GM12872 (cell line): ENCODE measurements around the gene USP13.

ENCODE experiments used
- CTCF ChIP-seq: IDR thresholded peaks from 3 replicates; pipeline ENCODE4 v1.5.1; 2011; ENCODE audit warnings: low read depth, mild to moderate bottlenecking, low read length, moderate library complexity; ENCODE audit not compliant: insufficient read depth

USP13 gene

GRCh38 chr3:179809639-179810038 lies 156.8 kb downstream of the USP13 start:
- no peak for TF ChIP-seq CTCF

DNA sequence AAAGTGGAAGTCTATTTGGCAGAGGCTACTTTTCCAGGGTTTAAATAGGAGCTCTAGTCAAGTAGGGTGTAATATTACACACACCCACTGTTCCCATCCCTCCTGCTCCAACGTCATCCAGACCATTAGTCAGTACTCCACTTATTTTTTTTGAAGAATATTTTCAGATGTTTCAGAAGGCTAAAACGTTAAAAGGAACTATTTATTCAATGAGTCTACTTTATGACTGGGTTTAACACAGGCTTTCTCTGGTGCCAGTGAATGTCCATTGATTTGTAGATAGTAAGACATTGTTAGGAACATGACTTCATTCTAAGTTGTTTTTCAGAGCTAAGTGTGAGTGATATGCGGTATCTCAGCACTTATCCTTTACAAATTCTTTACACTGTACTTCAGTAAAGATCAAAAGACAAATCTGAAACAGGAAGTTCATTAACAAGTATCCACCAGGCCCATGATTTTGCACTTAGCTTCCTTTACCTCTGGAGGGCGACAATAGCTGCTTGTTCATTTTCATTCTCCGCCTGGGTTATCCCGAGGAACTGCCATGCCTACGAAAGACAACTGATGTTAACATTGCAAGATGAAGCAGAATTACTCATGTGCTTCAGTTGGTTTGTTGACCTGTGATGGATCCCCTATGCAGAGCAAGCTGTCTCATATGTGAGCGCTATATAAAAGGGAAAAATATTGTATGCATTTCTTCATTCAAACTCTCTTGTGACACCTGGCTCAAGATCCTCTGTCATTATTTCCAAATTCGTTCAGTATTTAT lies 158.7 kb downstream of the USP13 start:
- peak; percentile 74 for TF ChIP-seq CTCF

DNA sequence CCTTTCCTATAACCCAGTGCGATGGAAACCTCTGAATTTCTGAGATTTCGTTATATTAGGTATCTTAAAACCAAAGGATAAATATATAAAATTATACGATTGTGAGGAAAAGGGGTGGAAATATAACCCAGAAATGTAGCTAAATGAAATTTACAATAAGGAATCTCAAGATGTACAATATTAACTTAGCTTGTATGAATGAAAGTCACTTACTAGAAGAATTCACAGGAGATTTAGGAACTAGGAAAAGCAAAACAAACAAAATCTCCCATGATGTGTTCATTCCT lies 159.2 kb downstream of the USP13 start:
- TF ChIP-seq CTCF: no peak

GRCh38 chr3:179819379-179819778 lies 166.5 kb downstream of the USP13 start:
- TF ChIP-seq CTCF: no peak

GRCh38 chr3:179822296-179822695 lies 169.5 kb downstream of the USP13 start:
- no peak for TF ChIP-seq CTCF

DNA sequence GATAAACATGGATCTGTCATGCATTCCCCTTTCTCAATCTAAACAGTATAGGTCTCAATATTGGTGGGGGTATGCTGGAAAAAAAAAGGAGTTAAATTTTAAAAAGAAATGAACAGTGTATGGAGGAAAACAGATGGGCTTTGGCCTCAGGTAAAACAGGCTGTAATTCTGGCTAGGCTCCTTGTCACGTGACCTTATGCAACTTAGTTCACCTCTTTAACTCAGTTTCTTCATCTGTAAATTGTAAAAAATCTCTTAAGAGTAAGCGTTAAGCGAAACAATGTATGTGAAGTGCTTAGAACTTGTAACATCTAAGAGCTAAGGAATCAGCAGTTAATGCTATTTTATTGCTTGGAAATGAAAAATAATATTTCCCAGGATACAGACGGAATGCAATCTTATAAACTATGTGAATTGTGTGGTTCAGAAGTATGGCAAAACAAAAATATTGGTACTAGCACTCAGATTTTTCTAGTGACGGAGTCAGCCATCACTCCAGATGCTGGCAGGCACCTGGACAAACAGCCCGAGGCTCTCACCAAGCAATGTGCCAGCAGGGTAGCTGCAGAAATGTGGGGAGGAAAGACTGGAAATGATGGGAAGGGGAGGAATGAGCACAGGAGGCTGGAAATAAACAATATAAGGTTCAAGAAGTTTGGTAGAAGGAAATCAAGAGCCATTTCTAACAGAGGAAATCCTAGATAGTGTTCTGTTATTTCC lies 172.8 kb downstream of the USP13 start:
- no peak for TF ChIP-seq CTCF

DNA sequence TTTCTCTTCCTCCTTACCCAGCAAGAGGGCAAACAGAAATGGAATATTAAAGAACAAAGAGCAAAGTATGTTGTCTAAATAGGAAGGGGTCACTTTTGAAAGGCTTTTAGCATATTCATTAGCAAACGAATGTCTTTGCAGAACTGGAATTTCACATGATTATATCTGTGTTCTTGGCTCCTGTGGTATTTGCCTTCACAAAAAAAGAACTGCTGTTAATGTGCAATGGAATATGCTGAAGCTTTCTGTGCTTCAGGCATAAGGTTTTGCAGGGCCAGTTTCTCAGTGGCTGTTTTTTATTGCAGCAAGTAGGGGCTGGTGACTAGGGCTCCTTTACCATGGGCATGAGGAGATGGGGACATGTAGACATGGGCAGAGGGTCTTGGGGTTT lies 173.4 kb downstream of the USP13 start:
- no peak for TF ChIP-seq CTCF
